Raji (cell line): ENCODE measurements around the gene OR4K15.

ENCODE experiments used
- POLR2A ChIP-seq: IDR thresholded peaks from 2 replicates; pipeline ENCODE4 v1.6.1; 2011; ENCODE audit warnings: low read depth, low read length, control low read depth; ENCODE audit not compliant: insufficient read depth

OR4K15 gene, protein sequence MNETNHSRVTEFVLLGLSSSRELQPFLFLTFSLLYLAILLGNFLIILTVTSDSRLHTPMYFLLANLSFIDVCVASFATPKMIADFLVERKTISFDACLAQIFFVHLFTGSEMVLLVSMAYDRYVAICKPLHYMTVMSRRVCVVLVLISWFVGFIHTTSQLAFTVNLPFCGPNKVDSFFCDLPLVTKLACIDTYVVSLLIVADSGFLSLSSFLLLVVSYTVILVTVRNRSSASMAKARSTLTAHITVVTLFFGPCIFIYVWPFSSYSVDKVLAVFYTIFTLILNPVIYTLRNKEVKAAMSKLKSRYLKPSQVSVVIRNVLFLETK

GRCh38 chr14:19975291-19975690, at the start of gene OR4K15:
TSS of gene OR4K15 (plus strand) at chr14:19975591. CDS start at chr14:19975591, 0 bp downstream.
- TF ChIP-seq POLR2A, result no peak

DNA sequence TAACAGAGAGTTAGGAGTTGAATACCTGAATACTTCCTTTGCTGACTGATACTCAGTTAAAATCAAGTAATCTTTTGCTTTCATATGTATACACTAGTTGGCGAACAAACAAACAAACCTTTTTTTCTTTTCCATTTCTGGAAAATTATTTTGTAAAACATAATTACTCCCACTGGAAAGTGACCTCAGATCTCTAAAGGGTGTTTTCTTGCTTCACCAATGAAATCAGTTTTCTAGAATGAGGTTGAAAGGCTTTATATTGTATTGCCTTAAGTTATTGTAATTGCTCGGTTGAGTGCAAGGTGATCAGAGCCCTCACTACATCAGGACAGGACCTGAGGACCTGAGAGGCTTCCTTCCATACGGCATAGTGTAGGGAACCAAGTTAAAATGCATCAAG, 44.8 kb upstream of the OR4K15 start, which contains the start of gene OR4K1:
OR4K1 (plus strand) TSS at position 301 of the 400 bp plus-strand sequence. CDS start 4,750 bp downstream, outside the sequence.
- no peak for TF ChIP-seq POLR2A

DNA sequence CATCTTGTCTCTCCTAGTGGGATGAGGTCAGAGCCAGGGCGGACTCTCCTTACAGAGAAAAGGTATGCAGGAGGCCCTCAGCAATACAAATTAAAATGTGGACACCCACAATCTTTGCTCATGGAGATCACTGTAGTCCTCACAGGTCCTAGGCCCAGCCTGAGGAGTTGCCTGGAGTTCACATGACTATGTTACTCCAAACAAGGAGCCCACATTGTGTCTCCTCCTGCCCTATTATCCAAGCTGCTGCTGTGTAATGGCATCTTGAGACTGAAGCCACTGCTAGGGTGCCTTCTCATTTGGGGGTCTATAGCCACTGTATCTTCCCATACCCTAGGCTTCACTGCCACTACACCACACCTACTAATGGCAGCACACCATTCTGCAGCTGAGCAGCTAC, 33.7 kb upstream of the OR4K15 start:
- no peak for TF ChIP-seq POLR2A

- TF ChIP-seq POLR2A, result no peak
These were observed 27.8 kb upstream of the OR4K15 start for GRCh38 chr14:19947413-19948090.

- no peak for TF ChIP-seq POLR2A
These were observed 26.2 kb upstream of the OR4K15 start for GRCh38 chr14:19949218-19949617.

DNA sequence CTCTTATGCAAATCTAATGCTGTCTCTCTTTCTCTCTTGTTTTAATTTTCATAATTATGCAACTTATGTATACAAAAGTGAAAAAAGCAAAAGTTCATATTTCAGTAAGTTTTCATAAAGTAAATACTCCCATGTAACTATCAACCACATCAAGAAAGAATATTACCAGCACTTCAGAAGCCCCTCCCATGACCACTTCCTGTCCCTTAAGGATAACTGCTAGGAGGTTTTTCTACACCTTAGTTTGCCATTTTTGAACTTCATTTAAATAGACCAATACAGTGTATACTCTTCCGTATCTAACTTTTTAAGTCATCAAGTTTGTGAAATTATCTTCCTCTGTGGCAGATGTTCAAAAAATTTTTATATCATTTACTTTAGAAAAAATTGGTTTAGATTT, 547 bp upstream of the OR4K15 start:
- TF ChIP-seq POLR2A, result no peak

- no peak for TF ChIP-seq POLR2A
These were observed 18.0 kb downstream of the OR4K15 start for GRCh38 chr14:19993438-19993837.

DNA sequence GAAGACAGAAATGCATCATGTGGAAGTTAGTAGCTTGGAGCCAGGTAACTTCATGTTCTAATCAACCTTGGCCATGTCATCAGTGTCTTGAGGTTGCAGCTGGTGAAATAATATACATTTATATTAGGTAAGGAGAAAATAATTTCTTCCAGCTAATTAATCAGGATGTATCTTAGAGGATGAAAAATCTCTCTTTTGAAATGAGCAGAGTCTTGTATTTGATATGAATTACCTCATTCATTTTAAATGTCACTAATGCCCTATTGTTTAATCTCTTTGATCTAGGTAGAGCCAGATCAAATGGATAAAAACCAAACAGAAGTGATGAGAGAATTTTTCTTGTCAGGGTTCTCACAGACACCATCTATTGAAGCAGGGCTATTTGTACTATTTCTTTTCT, 26.5 kb downstream of the OR4K15 start, which contains the start of gene OR4Q2:
OR4Q2 (plus strand) TSS at position 301 of the 400 bp plus-strand sequence.
- no peak for TF ChIP-seq POLR2A

GRCh38 chr14:20002319-20002718, 26.9 kb downstream of the OR4K15 start:
- TF ChIP-seq POLR2A, result no peak

- no peak for TF ChIP-seq POLR2A
These were observed 32.8 kb downstream of the OR4K15 start for GRCh38 chr14:20008156-20008555.

DNA sequence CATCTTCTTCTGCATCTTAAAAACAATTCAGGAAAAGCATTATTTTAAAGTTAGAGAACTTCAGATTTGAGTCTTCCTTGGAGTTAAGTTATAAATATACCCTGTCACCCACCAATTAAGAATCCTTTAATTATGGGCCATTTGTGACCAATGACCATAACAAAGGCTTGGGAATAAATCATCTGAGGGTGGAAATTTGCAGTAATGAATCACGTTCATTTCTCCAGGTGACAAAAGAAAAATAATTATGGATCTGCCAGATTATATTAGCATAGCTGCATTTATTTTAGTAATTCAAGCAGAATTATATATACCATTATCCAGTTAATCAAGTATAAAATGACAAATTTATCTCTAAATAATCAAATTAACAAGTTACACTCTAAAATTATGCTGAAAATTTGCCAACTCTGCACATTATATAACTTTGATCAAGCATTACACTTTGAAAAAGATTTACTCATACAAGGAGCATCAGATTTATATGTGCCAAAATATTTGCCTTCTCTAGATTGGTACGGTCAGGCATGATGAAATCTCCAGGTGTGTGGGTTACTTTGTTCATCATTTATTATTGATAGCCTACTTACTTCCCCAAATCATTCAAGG, 44.0 kb downstream of the OR4K15 start, which contains the start of gene OR4K14:
OR4K14 (minus strand) TSS at position 51 of the 609 bp plus-strand sequence. CDS start 4,114 bp downstream, outside the sequence.
- TF ChIP-seq POLR2A, result no peak
